ENCODE results near the gene TMEM233. TPM values are rescaled to one million over a fixed set of nuclear protein-coding genes. Genes with fewer than 3 reads are reported as not detected.

Gene TMEM233
- total and polyA plus RNA-seq, 10 of the 15 experiments (the other 5 are each of a cell fraction or from before 2014, with no cell fraction given): not detected

DNA sequence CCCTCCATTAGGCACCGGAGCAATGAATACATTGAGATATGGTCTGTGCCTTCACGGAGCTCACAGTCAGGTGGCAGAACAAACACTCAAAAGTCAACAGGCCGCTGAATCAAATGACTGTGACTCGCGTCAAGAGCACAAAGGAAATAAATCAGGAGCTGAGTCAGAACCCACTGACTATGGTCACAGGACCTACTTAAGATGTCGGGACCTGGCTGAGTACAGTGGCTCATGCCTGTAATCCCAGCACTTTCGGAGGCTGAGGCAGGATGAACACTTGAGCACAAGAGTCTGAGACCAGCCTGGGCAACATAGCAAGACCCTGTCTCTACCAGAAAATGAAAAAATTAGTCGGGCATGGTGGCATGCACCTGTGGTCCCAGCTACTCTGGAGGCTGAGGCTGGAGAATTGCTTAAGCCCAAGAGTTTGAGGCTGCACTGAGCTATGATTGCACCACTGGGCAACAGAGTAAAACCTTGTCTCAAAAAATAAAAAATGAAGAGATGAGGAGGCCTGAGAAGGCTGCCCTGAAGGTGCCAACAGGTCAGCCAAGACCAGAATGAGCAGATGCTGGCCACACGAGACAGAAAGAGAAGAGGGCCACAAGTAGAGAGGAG, 19.9 kb downstream of the TMEM233 start (continued):
- TF ChIP-seq, protein P1, sequence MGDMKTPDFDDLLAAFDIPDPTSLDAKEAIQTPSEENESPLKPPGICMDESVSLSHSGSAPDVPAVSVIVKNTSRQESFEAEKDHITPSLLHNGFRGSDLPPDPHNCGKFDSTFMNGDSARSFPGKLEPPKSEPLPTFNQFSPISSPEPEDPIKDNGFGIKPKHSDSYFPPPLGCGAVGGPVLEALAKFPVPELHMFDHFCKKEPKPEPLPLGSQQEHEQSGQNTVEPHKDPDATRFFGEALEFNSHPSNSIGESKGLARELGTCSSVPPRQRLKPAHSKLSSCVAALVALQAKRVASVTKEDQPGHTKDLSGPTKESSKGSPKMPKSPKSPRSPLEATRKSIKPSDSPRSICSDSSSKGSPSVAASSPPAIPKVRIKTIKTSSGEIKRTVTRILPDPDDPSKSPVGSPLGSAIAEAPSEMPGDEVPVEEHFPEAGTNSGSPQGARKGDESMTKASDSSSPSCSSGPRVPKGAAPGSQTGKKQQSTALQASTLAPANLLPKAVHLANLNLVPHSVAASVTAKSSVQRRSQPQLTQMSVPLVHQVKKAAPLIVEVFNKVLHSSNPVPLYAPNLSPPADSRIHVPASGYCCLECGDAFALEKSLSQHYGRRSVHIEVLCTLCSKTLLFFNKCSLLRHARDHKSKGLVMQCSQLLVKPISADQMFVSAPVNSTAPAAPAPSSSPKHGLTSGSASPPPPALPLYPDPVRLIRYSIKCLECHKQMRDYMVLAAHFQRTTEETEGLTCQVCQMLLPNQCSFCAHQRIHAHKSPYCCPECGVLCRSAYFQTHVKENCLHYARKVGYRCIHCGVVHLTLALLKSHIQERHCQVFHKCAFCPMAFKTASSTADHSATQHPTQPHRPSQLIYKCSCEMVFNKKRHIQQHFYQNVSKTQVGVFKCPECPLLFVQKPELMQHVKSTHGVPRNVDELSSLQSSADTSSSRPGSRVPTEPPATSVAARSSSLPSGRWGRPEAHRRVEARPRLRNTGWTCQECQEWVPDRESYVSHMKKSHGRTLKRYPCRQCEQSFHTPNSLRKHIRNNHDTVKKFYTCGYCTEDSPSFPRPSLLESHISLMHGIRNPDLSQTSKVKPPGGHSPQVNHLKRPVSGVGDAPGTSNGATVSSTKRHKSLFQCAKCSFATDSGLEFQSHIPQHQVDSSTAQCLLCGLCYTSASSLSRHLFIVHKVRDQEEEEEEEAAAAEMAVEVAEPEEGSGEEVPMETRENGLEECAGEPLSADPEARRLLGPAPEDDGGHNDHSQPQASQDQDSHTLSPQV (IDR thresholded peaks at IDR 0.05): no peak
- no peak for TF ChIP-seq MYB (IDR thresholded peaks at IDR 0.05; ENCODE audit: borderline replicate concordance, low read depth, low read length)
- TF ChIP-seq, protein P2, sequence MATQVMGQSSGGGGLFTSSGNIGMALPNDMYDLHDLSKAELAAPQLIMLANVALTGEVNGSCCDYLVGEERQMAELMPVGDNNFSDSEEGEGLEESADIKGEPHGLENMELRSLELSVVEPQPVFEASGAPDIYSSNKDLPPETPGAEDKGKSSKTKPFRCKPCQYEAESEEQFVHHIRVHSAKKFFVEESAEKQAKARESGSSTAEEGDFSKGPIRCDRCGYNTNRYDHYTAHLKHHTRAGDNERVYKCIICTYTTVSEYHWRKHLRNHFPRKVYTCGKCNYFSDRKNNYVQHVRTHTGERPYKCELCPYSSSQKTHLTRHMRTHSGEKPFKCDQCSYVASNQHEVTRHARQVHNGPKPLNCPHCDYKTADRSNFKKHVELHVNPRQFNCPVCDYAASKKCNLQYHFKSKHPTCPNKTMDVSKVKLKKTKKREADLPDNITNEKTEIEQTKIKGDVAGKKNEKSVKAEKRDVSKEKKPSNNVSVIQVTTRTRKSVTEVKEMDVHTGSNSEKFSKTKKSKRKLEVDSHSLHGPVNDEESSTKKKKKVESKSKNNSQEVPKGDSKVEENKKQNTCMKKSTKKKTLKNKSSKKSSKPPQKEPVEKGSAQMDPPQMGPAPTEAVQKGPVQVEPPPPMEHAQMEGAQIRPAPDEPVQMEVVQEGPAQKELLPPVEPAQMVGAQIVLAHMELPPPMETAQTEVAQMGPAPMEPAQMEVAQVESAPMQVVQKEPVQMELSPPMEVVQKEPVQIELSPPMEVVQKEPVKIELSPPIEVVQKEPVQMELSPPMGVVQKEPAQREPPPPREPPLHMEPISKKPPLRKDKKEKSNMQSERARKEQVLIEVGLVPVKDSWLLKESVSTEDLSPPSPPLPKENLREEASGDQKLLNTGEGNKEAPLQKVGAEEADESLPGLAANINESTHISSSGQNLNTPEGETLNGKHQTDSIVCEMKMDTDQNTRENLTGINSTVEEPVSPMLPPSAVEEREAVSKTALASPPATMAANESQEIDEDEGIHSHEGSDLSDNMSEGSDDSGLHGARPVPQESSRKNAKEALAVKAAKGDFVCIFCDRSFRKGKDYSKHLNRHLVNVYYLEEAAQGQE (IDR thresholded peaks at IDR 0.05; ENCODE audit: low read depth, low read length): no peak
- TF ChIP-seq FOXM1 (IDR thresholded peaks at IDR 0.05; ENCODE audit: low read depth, low read length): no peak
- TF ChIP-seq, protein P3, sequence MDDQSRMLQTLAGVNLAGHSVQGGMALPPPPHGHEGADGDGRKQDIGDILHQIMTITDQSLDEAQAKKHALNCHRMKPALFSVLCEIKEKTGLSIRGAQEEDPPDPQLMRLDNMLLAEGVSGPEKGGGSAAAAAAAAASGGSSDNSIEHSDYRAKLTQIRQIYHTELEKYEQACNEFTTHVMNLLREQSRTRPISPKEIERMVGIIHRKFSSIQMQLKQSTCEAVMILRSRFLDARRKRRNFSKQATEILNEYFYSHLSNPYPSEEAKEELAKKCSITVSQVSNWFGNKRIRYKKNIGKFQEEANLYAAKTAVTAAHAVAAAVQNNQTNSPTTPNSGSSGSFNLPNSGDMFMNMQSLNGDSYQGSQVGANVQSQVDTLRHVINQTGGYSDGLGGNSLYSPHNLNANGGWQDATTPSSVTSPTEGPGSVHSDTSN (IDR thresholded peaks at IDR 0.05; ENCODE audit: insufficient replicate concordance, low read depth, low read length): no peak
- no peak for TF ChIP-seq BHLHE40 (IDR thresholded peaks at IDR 0.05; ENCODE audit: borderline replicate concordance in 1 of 2, low read depth in 2 of 2, low read length in 1 of 2)
- TF ChIP-seq HDAC6 (IDR thresholded peaks at IDR 0.05; ENCODE audit: unreplicated experiment): no peak
- TF ChIP-seq NFYA (IDR thresholded peaks at IDR 0.05; ENCODE audit: borderline replicate concordance, low read depth, low read length): no peak
- no peak for TF ChIP-seq SREBF1 (IDR thresholded peaks at IDR 0.05; ENCODE audit: low read length)
- no peak for TF ChIP-seq SUZ12 (IDR thresholded peaks at IDR 0.05; ENCODE audit: unreplicated experiment)

Measured in GM12878 (cell line).